Activated T-cell treated with anti-CD3 and anti-CD28 coated beads, Interleukin-2, amount 50 U/mL, for 48 hours (primary cell): ENCODE measurements around the gene SP2.
"Not testable (repeated sequence)": the region's sequence is repeated elsewhere in the genome, so short reads cannot be mapped to it uniquely, and the experiment has no call there.

Experiments
- DNase-seq, 2 experiments: peaks; one replicate each; pipeline ENCODE4 v3.0.0-alpha.2; 2020

SP2 gene

GRCh38 chr17:47925678-47925988 is 29.6 kb downstream of the SP2 start:
- no peak for DNase-seq

GRCh38 chr17:47927821-47928400 is 31.9 kb downstream of the SP2 start:
- no peak for DNase-seq

GRCh38 chr17:47928415-47928814 is 32.4 kb downstream of the SP2 start:
- no peak for DNase-seq

- DNase-seq = no peak
These were observed 33.4 kb downstream of the SP2 start for GRCh38 chr17:47929218-47930000.

- no peak for DNase-seq
These were observed 35.8 kb downstream of the SP2 start for GRCh38 chr17:47931848-47932247.

- DNase-seq = no peak
These were observed 38.8 kb downstream of the SP2 start for GRCh38 chr17:47934856-47935255.

GRCh38 chr17:47935468-47935867 is 39.4 kb downstream of the SP2 start:
- DNase-seq = not testable (repeated sequence)

GRCh38 chr17:47935961-47936360 is 39.9 kb downstream of the SP2 start:
- no peak for DNase-seq

GRCh38 chr17:47937941-47938340 is 41.9 kb downstream of the SP2 start:
- DNase-seq = no peak

GRCh38 chr17:47941246-47942095 is 45.4 kb downstream of the SP2 start, which contains the start of gene PNPO:
Gene PNPO (plus strand): TSS chr17:47941571. CDS start chr17:47941676, 105 bp downstream.
- peak; percentile 95 for DNase-seq

GRCh38 chr17:47942096-47942510 is 46.1 kb downstream of the SP2 start:
- DNase-seq = peak; percentile 42 to 45

GRCh38 chr17:47942568-47942967 is 46.5 kb downstream of the SP2 start:
- no peak for DNase-seq

- DNase-seq = peak in 1 of 2 experiments; percentile 28
These were observed 49.0 kb downstream of the SP2 start for GRCh38 chr17:47945080-47945479.

GRCh38 chr17:47945529-47946508 is 49.8 kb downstream of the SP2 start:
- no peak for DNase-seq

- no peak for DNase-seq
These were observed 50.5 kb downstream of the SP2 start for GRCh38 chr17:47946516-47946915.

- peak; percentile 85 to 87 for DNase-seq
These were observed 50.9 kb downstream of the SP2 start for GRCh38 chr17:47946929-47947397.

- no peak for DNase-seq
These were observed 52.7 kb downstream of the SP2 start for GRCh38 chr17:47948706-47949196.

GRCh38 chr17:47949197-47949759 is 53.2 kb downstream of the SP2 start:
- DNase-seq = peak; percentile 90 to 92

- no peak for DNase-seq
These were observed 53.9 kb downstream of the SP2 start for GRCh38 chr17:47949946-47950345.

GRCh38 chr17:47950448-47950847 is 54.4 kb downstream of the SP2 start:
- no peak for DNase-seq

- no peak for DNase-seq
These were observed 56.4 kb downstream of the SP2 start for GRCh38 chr17:47952171-47953021.
